NCI-H82 (cell line): ENCODE measurements around the gene HSF4.

Experiments used
- DNase-seq: peaks from one replicate; lab custom pipeline; 2025; lab: John Stamatoyannopoulos, UW

Gene HSF4

DNA sequence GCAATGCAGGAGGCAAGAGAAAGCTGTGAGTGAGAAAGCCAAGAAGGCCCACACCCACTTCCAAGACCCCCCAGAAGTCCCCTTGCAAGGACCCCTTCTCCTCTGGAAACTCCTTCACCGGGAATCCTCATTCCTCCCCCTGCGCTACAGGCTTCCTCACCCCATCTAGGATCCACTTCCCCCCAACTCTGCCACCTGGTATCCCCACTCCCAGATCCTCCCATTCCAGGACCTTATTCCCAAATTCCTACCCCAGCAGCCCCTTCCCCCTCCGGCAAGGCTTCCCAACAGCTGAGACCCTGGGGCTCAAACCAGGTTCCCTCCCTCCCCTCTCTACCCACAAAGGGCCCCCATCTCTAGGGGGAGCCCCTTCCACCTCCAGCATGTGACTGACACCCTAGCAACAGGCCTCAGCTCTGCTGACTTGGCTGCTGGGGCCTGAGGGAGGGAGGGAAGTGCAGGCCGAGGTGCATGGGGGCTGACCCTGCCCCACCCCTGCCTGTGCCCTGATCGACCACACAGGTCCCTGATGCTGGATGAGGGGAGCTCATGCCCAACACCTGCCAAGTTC lies 2.1 kb downstream of the HSF4 start:
- no peak for DNase-seq

DNA sequence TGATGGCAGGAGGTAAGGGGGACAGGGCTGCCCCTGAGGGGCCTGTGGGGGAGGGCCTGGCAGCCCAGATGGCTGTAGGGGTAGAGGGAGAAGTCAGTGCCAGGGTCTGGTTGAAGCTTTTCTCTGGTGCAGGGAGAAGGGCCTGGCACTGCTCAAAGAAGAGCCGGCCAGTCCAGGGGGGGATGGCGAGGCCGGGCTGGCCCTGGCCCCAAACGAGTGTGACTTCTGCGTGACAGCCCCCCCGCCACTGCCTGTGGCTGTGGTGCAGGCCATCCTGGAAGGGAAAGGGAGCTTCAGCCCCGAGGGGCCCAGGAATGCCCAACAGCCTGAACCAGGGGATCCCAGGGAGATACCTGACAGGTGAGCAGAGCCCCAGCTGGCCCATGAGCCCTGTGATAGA lies 3.0 kb downstream of the HSF4 start:
- DNase-seq, result no peak

DNA sequence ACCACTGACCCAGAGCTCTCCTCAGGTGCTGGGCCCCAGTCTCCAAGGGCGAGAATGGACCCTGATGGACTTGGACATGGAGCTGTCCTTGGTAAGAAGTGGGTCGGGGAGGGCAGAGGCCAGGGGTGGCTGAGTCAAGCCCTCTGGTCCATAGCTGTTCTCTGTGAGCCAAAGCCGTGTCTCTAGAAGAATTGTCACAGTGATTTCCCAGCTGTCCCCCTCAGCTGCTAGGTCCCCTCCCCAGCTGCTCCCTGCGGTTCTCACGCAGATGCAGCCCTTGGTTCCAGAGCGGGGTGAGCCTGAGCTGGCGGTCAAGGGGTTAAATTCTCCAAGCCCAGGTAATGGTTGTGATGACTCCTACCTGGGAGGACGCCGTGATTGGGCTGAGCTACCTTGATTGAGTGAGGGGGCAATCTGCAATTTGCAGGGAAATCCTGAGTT lies 4.5 kb downstream of the HSF4 start:
- no peak for DNase-seq

DNA sequence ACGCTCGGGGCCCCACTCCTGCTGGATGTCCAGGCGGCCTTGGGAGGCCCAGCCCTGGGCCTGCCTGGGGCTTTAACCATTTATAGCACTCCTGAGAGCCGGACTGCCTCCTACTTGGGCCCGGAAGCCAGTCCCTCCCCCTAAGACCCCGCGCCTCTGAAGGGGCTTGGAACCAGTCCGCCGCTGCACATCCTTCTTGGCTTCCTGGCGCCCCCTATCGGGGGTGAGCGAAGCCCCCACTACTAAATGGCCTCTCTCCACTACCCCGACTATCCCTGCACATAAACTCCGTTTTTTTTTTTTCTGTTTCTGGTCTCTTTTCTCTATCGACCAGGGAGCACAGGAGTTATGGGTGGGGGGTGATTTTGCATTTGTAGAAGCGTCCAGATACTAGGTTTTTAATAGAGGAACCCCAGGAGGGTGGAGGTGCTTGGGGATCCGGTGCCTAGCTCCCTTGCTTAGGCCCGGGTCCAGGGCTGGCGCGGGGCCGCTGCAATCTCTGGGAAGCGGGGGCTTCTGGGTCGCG lies 5.2 kb downstream of the HSF4 start:
- DNase-seq, result peak; percentile 89

GRCh38 chr16:67170168-67170948 lies 5.8 kb downstream of the HSF4 start, which contains the start of gene NOL3:
Gene NOL3, plus strand, starts transcription at chr16:67170538.
- peak; percentile 96 for DNase-seq

DNA sequence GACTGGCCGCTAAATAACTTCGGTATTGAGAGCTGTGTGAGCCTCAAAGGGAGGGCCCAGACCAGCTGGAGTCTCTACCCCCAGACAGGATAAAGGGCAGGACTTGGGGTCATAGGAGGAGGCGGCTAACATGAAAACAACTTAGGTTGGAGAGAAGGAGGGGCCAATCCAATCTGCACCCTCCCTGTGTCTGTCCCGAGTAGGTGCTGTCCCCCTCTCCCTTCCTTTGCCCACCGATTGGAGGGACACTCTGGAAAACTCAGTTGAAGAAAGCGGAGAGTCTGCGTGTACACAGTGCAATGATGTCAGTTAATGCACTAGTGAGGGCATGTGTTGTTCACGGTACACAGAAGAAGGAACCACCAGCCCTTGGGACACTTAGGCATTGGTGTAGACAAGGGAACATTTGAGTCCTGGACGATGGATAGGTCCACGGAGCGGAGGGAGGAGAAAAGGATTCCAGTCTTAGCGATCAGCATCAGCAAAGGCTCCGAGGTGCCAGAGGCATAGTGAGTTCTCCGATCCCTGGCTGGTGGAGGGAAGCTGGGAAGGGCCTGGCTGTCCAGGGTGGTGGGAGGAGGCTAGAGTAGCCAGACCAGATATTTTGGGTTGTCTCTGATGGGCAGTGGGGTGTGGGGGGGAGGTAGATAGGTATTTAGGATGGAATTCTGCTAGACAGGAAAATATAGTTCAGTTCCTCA lies 6.6 kb downstream of the HSF4 start:
- peak; percentile 68 for DNase-seq

- DNase-seq, result no peak
Observed at GRCh38 chr16:67173323-67173722, 8.8 kb downstream of the HSF4 start.

DNA sequence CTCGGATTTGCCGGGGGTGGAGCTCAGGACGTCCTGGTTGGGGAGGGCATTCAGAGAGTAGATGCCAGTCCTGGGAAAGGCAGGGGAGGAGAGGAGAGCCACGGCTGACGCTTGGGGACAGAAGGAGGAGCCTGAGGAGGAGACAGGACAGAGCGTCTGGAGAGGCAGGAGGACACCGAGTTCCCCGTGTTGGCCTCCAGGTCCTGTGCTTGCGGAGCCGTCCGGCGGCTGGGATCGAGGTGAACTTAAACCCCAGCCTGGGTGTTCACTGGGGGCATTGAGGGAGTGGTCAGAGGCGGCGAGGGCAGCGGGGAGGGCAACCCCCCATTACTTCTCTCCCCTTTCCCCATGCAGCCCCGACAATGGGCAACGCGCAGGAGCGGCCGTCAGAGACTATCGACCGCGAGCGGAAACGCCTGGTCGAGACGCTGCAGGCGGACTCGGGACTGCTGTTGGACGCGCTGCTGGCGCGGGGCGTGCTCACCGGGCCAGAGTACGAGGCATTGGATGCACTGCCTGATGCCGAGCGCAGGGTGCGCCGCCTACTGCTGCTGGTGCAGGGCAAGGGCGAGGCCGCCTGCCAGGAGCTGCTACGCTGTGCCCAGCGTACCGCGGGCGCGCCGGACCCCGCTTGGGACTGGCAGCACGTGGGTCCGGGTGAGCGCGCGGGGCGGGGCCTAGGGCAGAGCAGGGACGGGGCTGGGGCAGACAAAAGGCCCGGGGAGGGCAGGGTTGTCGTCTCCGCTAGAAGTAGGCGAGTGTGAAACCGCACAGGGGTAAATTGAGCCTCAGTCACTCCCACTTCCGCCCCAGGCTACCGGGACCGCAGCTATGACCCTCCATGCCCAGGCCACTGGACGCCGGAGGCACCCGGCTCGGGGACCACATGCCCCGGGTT lies 9.5 kb downstream of the HSF4 start:
- DNase-seq, result peak; percentile 67

GRCh38 chr16:67174706-67175231 lies 10.2 kb downstream of the HSF4 start:
- DNase-seq, result no peak

DNA sequence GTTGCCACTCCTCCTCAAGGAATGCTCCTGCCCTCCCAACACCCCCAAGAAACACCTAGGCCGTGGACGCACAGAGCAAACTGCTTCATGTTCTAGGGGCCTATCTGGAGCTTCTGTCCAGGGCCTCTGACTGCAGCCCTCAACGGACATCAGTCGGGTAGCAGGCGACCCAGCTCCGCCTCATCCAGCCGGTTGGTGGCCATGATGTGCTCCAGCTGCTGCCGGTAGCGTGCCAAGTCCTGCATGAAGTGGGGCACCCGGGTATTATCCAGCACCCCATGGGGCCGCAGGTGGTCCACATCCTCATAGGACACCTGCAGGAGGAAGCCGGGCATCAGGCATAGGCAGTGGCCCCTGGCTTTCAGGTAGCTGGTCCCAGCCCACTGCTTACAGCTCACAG lies 12.1 kb downstream of the HSF4 start:
- no peak for DNase-seq

DNA sequence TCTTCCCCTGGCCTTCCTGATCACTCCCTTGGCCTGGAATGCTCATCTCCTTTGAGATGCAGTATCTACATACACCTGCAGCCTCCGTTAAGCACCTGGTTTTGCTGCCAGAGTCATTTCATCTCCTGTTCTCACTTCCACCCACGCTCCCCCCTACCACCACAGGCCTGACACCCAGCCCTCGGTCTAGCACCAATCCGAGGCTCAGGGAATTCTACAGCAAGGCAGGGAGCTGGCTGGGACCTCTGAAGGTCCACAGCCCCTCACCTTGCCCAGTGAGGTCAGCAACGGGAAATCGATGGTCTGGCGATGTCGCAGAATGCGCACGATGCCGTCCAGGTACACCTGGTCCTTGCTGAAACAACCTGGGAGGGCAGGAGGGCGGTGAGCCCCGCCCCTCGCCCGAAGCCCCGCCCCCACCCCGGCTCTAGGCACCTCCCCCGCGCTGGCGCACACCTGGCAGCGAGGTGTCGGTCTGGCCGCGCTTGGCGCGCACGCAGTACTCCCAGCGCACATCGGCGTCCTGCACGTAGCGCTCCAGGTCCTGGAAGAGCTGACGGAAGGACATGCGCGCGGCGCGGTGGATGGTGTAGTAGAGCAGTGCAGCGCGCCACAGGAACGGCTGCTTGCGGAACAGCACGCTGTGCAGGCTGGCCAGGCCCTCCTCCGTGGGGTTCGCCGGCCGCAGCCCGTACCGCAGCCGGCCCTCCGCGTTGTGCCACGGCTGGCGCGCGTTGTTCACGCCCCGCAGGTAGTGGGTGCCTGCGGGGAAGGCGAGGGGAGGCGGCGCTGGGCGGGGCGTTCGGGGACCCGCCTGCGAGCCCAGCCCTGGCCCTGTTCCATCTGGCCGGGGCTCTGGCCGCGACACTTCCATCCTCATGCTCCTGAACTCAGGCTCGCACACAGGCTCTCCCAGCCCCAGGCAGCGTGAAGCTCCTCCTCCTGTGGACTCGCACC lies 13.5 kb downstream of the HSF4 start:
- DNase-seq, result no peak

DNA sequence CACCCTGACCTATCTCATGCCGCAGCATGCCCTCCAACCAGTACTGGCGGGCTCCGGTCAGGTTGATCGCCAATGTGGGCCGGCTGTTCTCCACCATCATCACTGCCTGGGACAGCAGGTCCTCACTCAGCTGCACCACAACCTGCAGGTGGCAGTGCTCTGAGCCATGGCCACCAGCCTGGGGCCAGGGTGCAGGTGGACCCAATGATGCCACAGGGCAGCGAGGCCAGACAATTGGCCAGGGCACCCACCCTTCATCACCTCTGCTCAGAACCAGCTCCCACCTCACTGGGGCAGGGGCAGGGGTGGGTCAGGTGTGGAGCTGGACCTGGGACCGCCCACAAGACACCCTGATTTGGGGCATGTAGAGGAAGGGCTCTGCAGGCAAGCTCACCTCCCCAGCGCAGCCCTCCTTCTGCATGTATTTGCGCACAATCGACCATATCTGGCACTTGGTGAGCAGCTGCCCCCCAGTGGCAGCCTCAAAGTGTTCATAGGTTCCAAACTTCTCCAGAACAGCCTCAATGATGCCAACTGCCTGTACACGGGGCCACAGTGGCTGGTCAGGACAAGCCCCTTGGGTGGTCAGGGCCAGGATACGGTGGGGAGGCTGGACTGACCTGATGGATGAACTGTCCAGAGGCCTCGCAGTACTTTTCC lies 15.0 kb downstream of the HSF4 start:
- peak; percentile 32 for DNase-seq

DNA sequence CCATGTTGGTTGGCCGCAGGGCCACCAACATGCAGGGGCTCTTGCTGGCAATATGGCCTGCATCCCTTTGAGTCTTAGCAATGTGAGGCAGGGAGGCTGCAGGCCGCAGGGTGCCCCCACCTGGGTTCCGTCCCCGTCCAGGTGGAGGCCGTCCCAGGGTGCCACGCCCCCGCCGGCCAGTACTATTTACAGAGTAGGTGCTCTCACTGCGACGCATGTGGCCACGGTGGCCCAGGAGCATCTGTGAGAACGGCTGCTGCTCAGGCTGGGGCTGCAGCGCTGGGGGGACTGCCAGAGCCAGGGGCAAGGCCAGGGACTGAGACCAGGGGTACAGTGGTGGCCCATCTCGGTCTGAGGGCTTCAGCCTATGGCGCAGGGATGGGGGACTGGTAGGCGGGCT lies 15.6 kb downstream of the HSF4 start:
- no peak for DNase-seq

DNA sequence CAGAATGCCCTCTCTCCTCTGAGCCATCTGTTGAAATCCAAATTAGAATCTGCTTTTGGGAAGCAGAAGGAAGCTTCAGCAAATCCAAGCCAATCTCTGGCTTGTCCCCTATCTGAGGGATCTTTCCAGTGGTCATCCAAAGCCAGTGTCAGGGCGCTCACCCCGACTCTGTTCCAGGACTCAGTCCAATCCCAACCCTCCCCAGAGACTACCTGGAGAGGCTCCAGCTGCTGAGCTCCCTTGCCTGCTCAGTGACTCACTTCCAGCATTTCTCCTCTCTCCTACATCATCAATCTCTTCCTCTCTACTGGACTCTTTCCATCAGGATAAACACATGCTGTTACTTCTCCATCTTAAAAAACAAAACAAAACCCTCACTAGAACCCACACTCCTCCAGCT lies 16.8 kb downstream of the HSF4 start:
- no peak for DNase-seq

DNA sequence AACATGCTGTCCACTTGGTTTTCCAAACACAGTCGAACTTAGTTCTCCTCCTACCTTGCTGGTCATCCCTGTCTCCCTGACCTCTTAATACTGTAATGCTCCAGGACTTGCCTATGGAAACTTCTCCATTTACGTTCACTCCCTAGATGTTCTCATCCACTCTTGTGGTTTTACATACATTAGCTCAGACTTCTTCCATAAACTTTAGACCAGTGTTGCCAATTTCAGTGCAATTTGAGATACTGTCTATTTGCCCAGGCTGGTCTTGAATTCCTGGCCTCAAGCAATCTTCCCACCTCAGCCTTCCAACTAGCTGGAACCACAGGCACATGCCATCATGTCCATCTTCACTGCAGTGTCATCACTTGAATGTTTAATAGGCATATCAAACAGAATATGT lies 17.7 kb downstream of the HSF4 start:
- no peak for DNase-seq

DNA sequence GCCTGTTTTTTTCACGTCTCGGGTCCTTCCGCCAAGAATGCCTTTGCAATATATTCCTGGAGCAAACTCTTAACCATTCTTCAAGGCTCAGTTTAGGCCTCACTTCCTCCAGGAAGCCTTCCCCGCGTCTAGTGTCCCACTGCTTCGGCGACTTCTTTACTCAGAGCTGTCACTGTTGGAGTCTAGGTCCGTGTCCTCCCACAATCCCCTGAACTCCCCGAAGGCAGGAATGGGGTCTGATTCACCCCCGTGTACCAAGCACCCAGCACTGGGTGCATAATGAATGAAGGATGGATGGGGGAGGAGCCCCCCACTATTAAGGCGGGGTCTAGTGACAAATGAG lies 18.7 kb downstream of the HSF4 start:
- no peak for DNase-seq

DNA sequence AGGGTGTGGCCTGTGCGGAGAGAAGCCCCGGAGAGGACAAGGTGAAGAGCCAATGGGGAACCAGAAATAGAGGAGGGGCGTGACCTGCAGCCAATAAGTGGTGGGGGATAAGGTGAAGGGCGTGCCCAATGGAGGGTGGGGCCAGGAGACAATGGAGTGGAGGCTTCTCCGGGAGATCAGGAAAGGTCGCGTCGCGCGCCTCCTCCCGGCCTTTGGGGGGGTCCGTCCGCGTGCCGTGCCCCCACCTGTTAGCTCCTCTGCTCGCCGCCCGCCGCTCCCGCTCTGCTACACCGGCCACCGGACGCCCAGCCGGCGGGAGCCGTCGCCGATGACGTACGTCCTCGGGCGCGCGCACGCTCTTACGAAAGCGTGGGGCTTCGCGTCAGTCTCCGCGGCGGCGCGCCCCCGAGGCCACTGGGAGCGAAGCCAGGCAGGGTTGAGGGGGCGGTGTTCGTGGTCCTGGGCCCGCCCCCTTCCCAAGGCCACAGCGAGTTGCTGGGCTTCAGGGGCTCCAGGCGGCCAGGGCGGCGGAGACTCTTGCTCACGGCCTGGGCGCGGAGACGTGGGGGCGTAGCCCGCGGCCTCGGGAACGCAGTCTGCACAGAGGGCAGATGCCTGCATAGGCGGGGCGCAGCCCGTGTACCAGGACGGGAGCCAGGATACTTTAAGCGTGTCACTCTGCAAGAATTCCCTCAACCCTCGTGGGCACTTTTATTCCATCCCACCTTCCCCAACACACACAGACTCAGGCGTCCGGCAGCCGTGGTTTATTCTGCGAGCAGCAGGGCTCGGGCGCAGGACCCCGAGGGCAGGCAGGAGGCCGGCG lies 19.3 kb downstream of the HSF4 start, which contains the start of gene MATCAP1:
MATCAP1 (minus strand) TSS at position 337 of the 826 bp plus-strand sequence. CDS start 3,353 bp downstream, outside the sequence.
- peak; percentile 99 for DNase-seq

DNA sequence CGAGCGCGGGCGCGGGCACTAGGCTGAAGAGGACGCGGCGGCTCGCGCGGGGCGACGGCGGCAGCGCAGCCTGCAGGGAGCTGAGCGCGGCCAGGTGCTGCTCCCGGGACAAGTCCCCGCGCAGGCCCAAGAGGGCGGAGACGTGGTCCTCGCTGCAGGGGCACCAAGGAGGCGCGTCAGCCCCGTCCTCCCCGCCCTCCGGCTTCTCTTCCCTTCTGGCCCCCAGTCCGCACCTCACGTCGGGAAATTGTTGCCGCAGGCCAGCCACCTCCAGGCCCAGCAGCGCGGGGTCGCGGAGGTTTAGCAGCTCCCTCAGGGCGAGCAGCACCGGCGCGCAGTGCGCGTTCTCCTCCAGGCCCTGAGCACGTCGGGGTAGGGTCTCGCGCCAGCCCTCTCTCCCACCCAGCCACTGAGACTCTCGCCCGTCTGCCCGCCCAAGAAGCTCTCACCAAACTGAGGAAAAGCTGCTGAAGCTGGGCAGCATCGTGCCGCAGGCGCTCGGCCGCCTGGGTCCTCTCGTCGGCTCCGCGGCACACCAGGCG lies 20.0 kb downstream of the HSF4 start:
- DNase-seq, result peak; percentile 70
